ENCODE measurements around the gene SYMPK. TPM values are rescaled to one million over a fixed set of nuclear protein-coding genes. Genes with fewer than 3 reads are reported as not detected.
"Not testable (repeated sequence)": the region's sequence is repeated elsewhere in the genome, so short reads cannot be mapped to it uniquely, and the experiment has no call there.

SYMPK gene
- total RNA-seq, 2 experiments from 2014 or later, result 97.3 to 98.3 TPM

- no peaks in the 10 kb centered on the region for H3K9me3 Mint-ChIP-seq (ENCODE audit: insufficient read depth)
- DNase-seq (no peak), ATAC-seq (no peak)
- no peak overlapping the region for H3K27ac Mint-ChIP-seq
- ChIA-PET POLR2A (interaction anchor here (0.6 kb wide), 1 partner anchor 12 kb away, joined by 3 read pairs; no protein-coding TSS in a partner anchor), CTCF (interaction anchor here (0.6 to 3.5 kb wide), 6 partner anchors 15 to 121 kb away, joined by 3 to 17 read pairs (median 4); partner anchors contain the start of gene SIX5)
- peaks cover 19% of the 10 kb centered on the region for H3K4me1 Mint-ChIP-seq (ENCODE audit: low read depth)
- no peak overlapping the region for H3K4me3 Mint-ChIP-seq
- H3K36me3 Mint-ChIP-seq (ENCODE audit: low read depth), result peaks cover 3% of the 10 kb centered on the region
- H3K27me3 Mint-ChIP-seq (ENCODE audit: low read depth), result no peaks in the 10 kb centered on the region
Observed at GRCh38 chr19:45814166-45814780, 48.7 kb downstream of the SYMPK start.

- peaks cover 17% of the 10 kb centered on the region for H3K4me1 Mint-ChIP-seq (ENCODE audit: low read depth)
Observed at GRCh38 chr19:45812297-45812696, 50.6 kb downstream of the SYMPK start.

GRCh38 chr19:45809643-45810159, 53.2 kb downstream of the SYMPK start:
- POLR2A ChIA-PET, result no interaction called here
- H3K27me3 Mint-ChIP-seq (ENCODE audit: low read depth), result peaks cover 3% of the 10 kb centered on the region
- H3K4me3 Mint-ChIP-seq, result peak overlapping the region; percentile 31
- no peak for DNase-seq
- no peak overlapping the region for H3K27ac Mint-ChIP-seq
- H3K4me1 Mint-ChIP-seq (ENCODE audit: low read depth), result peaks cover 14% of the 10 kb centered on the region
- no peaks in the 10 kb centered on the region for H3K9me3 Mint-ChIP-seq (ENCODE audit: insufficient read depth)
- ATAC-seq, result peak; percentile 35
- CTCF ChIA-PET, result interaction anchor here (1.0 to 2.4 kb wide), 3 partner anchors 10 to 41 kb away, joined by 3 to 12 read pairs (median 5); partner anchors contain the start of gene SIX5
- no peaks in the 10 kb centered on the region for H3K36me3 Mint-ChIP-seq (ENCODE audit: low read depth)

More at GRCh38 chr19:45812297-45812696, 50.6 kb downstream of the SYMPK start:
- ChIA-PET POLR2A (no interaction called here), CTCF (no interaction called here)
- H3K27me3 Mint-ChIP-seq (ENCODE audit: low read depth), result no peaks in the 10 kb centered on the region
- no peak for DNase-seq
- H3K27ac Mint-ChIP-seq, result no peak overlapping the region
- H3K36me3 Mint-ChIP-seq (ENCODE audit: low read depth), result peaks cover 3% of the 10 kb centered on the region
- H3K9me3 Mint-ChIP-seq (ENCODE audit: insufficient read depth), result no peaks in the 10 kb centered on the region
- ATAC-seq, result no peak
- H3K4me3 Mint-ChIP-seq, result no peak overlapping the region

- Mint-ChIP-seq H3K27ac (no peak overlapping the region), H3K27me3 (ENCODE audit: low read depth) (peaks cover 9% of the 10 kb centered on the region), H3K9me3 (ENCODE audit: insufficient read depth) (no peaks in the 10 kb centered on the region), H3K4me1 (ENCODE audit: low read depth) (peaks cover 14% of the 10 kb centered on the region), H3K36me3 (ENCODE audit: low read depth) (no peaks in the 10 kb centered on the region), H3K4me3 (no peak overlapping the region)
- ATAC-seq (no peak), DNase-seq (no peak)
- ChIA-PET POLR2A (interaction anchor here (0.6 kb wide), 1 partner anchor 47 kb away, joined by 3 read pairs; no protein-coding TSS in a partner anchor), CTCF (interaction anchor here (6.3 to 9.6 kb wide), 2 partner anchors 12 to 35 kb away, joined by 32 to 238 read pairs; partner anchors contain the start of gene SIX5)
Observed at GRCh38 chr19:45805719-45806118, 57.2 kb downstream of the SYMPK start.

- ChIA-PET POLR2A (no interaction called here), CTCF (interaction anchor here (6.3 to 9.6 kb wide), 2 partner anchors 13 to 34 kb away, joined by 32 to 238 read pairs; partner anchors contain the start of gene SIX5)
- DNase-seq, result no peak
- H3K4me1 Mint-ChIP-seq (ENCODE audit: low read depth), result peaks cover 7% of the 10 kb centered on the region
- H3K9me3 Mint-ChIP-seq (ENCODE audit: insufficient read depth), result no peaks in the 10 kb centered on the region
- H3K36me3 Mint-ChIP-seq (ENCODE audit: low read depth), result no peaks in the 10 kb centered on the region
- H3K4me3 Mint-ChIP-seq, result no peak overlapping the region
- no peak for ATAC-seq
- peaks cover 9% of the 10 kb centered on the region for H3K27me3 Mint-ChIP-seq (ENCODE audit: low read depth)
- no peak overlapping the region for H3K27ac Mint-ChIP-seq
Observed at GRCh38 chr19:45804959-45805230, 58.1 kb downstream of the SYMPK start.

GRCh38 chr19:45804140-45804958, 58.6 kb downstream of the SYMPK start:
- no peaks in the 10 kb centered on the region for H3K36me3 Mint-ChIP-seq (ENCODE audit: low read depth)
- DNase-seq (no peak), ATAC-seq (no peak)
- ChIA-PET CTCF (interaction anchor here (6.3 to 9.6 kb wide), 2 partner anchors 13 to 33 kb away, joined by 32 to 238 read pairs; partner anchors contain the start of gene SIX5), POLR2A (no interaction called here)
- no peaks in the 10 kb centered on the region for H3K9me3 Mint-ChIP-seq (ENCODE audit: insufficient read depth)
- peaks cover 2% of the 10 kb centered on the region for H3K4me1 Mint-ChIP-seq (ENCODE audit: low read depth)
- H3K4me3 Mint-ChIP-seq, result no peak overlapping the region
- peaks cover 9% of the 10 kb centered on the region for H3K27me3 Mint-ChIP-seq (ENCODE audit: low read depth)
- H3K27ac Mint-ChIP-seq, result no peak overlapping the region

- ATAC-seq, result no peak
- ChIA-PET POLR2A (no interaction called here), CTCF (interaction anchor here (1.5 to 9.6 kb wide), 3 partner anchors 16 to 61 kb away, joined by 4 to 238 read pairs (median 32); partner anchors contain the start of genes SIX5 and SYMPK)
- Mint-ChIP-seq H3K4me3 (no peak overlapping the region), H3K27ac (no peak overlapping the region), H3K27me3 (ENCODE audit: low read depth) (peaks cover 22% of the 10 kb centered on the region), H3K9me3 (ENCODE audit: insufficient read depth) (no peaks in the 10 kb centered on the region), H3K36me3 (ENCODE audit: low read depth) (no peaks in the 10 kb centered on the region), H3K4me1 (ENCODE audit: low read depth) (peaks cover 5% of the 10 kb centered on the region)
- DNase-seq, result no peak
Observed at GRCh38 chr19:45801603-45802175, 61.3 kb downstream of the SYMPK start.

GRCh38 chr19:45800070-45800553, 62.8 kb downstream of the SYMPK start:
- DNase-seq, result no peak
- peaks cover 5% of the 10 kb centered on the region for H3K4me1 Mint-ChIP-seq (ENCODE audit: low read depth)
- no peaks in the 10 kb centered on the region for H3K9me3 Mint-ChIP-seq (ENCODE audit: insufficient read depth)
- ChIA-PET CTCF (interaction anchor here (1.1 to 9.6 kb wide), 15 partner anchors 8 to 108 kb away, joined by 3 to 238 read pairs (median 9); partner anchors contain the start of genes QPCTL, RSPH6A, SIX5 and SNRPD2), POLR2A (interaction anchor here (0.6 to 1.2 kb wide), 2 partner anchors 31 to 44 kb away, joined by 3 to 8 read pairs; partner anchors contain the start of gene SIX5)
- H3K4me3 Mint-ChIP-seq, result no peak overlapping the region
- no peak overlapping the region for H3K27ac Mint-ChIP-seq
- H3K36me3 Mint-ChIP-seq (ENCODE audit: low read depth), result no peaks in the 10 kb centered on the region
- ATAC-seq, result no peak
- H3K27me3 Mint-ChIP-seq (ENCODE audit: low read depth), result peaks cover 28% of the 10 kb centered on the region

- H3K9me3 Mint-ChIP-seq (ENCODE audit: insufficient read depth); H3K36me3 Mint-ChIP-seq (ENCODE audit: low read depth); DNase-seq; H3K4me3 Mint-ChIP-seq; H3K27ac Mint-ChIP-seq; ATAC-seq; H3K4me1 Mint-ChIP-seq (ENCODE audit: low read depth): not testable (repeated sequence)
- ChIA-PET POLR2A (interaction anchor here (1.2 kb wide), 1 partner anchor 30 kb away, joined by 8 read pairs; the partner anchor contains the start of gene SIX5), CTCF (interaction anchor here (0.6 to 9.6 kb wide), 20 partner anchors 8 to 215 kb away, joined by 3 to 238 read pairs (median 5); partner anchors contain the start of genes OPA3, QPCTL, RSPH6A and SIX5)
- H3K27me3 Mint-ChIP-seq (ENCODE audit: low read depth), result peaks cover 33% of the 10 kb centered on the region
Observed at GRCh38 chr19:45799541-45799940, 63.4 kb downstream of the SYMPK start.

- CTCF ChIA-PET, result interaction anchor here (0.6 to 9.6 kb wide), 21 partner anchors 8 to 214 kb away, joined by 3 to 238 read pairs (median 5); partner anchors contain the start of genes OPA3, QPCTL, RSPH6A and SIX5
- Mint-ChIP-seq H3K9me3 (ENCODE audit: insufficient read depth) (no peaks in the 10 kb centered on the region), H3K4me1 (ENCODE audit: low read depth) (peaks cover 5% of the 10 kb centered on the region), H3K36me3 (ENCODE audit: low read depth) (no peaks in the 10 kb centered on the region), H3K4me3 (no peak overlapping the region), H3K27ac (no peak overlapping the region), H3K27me3 (ENCODE audit: low read depth) (peaks cover 34% of the 10 kb centered on the region)
- ATAC-seq, result peak; percentile 66
- POLR2A ChIA-PET, result interaction anchor here (1.2 kb wide), 1 partner anchor 30 kb away, joined by 8 read pairs; the partner anchor contains the start of gene SIX5
- peak; percentile 65 for DNase-seq
Observed at GRCh38 chr19:45798995-45799517, 63.9 kb downstream of the SYMPK start.

- H3K27me3 Mint-ChIP-seq (ENCODE audit: low read depth), result peaks cover 42% of the 10 kb centered on the region
- ATAC-seq (no peak), DNase-seq (no peak)
- no peak overlapping the region for H3K27ac Mint-ChIP-seq
- H3K4me3 Mint-ChIP-seq, result no peak overlapping the region
- ChIA-PET CTCF (interaction anchor here (2.2 to 8.2 kb wide), 2 partner anchors 23 to 25 kb away, joined by 8 to 62 read pairs; partner anchors contain the start of gene SIX5), POLR2A (no interaction called here)
- no peaks in the 10 kb centered on the region for H3K9me3 Mint-ChIP-seq (ENCODE audit: insufficient read depth)
- H3K4me1 Mint-ChIP-seq (ENCODE audit: low read depth), result peaks cover 32% of the 10 kb centered on the region
- peaks cover 7% of the 10 kb centered on the region for H3K36me3 Mint-ChIP-seq (ENCODE audit: low read depth)
Observed at GRCh38 chr19:45794627-45795026, 68.3 kb downstream of the SYMPK start.
